ENCODE results near the gene HLCS. TPM values are rescaled to one million over a fixed set of nuclear protein-coding genes. Genes with fewer than 3 reads are reported as not detected.

HLCS gene
- total RNA-seq, 1 donor from 2014 or later, result 20.2 TPM

- peaks cover 1% of the 10 kb centered on the region for H3K36me3 Mint-ChIP-seq
- no peak for TF ChIP-seq CTCF (IDR thresholded peaks at IDR 0.05; ENCODE audit: unreplicated experiment)
- H3K4me3 Mint-ChIP-seq, result no peak overlapping the region
Observed at GRCh38 chr21:36768496-36768895, 198.0 kb downstream of the HLCS start.

DNA sequence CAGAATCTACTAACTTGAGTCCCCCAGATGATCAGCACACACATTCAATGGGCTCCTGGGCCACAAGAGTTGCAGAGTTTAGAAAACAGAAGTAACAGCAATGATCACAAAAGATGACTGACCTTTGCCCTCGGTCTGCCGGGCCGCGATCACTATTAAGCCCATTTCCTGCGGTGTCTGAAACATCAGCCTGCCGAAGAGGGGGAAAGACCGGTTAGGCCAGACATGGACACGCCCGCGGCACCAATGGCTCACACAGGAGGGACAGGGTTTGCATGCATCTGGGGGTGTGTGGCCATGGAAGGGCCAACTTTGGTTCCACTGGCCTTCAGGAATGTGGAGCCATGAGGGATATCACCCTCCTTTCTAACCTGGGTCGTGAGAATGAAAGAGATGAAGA, 199.4 kb downstream of the HLCS start:
- no peak for TF ChIP-seq CTCF (IDR thresholded peaks at IDR 0.05; ENCODE audit: unreplicated experiment)
- no peaks in the 10 kb centered on the region for H3K9me3 Mint-ChIP-seq
- no peak for DNase-seq (ENCODE audit: low spot score in 2 of 2, unreplicated experiment in 2 of 2)
- H3K27me3 Mint-ChIP-seq (ENCODE audit: low read depth), result no peaks in the 10 kb centered on the region
- no peak overlapping the region for H3K4me3 Mint-ChIP-seq
- H3K36me3 Mint-ChIP-seq, result peaks cover 1% of the 10 kb centered on the region
- H3K27ac Mint-ChIP-seq, result no peak overlapping the region
- peaks cover 21% of the 10 kb centered on the region for H3K4me1 Mint-ChIP-seq

More at GRCh38 chr21:36768496-36768895, 198.0 kb downstream of the HLCS start:
- Mint-ChIP-seq H3K4me1 (peaks cover 23% of the 10 kb centered on the region), H3K27ac (peak overlapping the region; percentile 84), H3K9me3 (no peaks in the 10 kb centered on the region), H3K27me3 (ENCODE audit: low read depth) (no peaks in the 10 kb centered on the region)
- DNase-seq (ENCODE audit: low spot score in 2 of 2, unreplicated experiment in 2 of 2), result no peak

- peaks cover 21% of the 10 kb centered on the region for H3K4me1 Mint-ChIP-seq
- no peaks in the 10 kb centered on the region for H3K9me3 Mint-ChIP-seq
- H3K4me3 Mint-ChIP-seq, result no peak overlapping the region
- DNase-seq (ENCODE audit: low spot score in 2 of 2, unreplicated experiment in 2 of 2), result no peak
- no peak for TF ChIP-seq CTCF (IDR thresholded peaks at IDR 0.05; ENCODE audit: unreplicated experiment)
- no peaks in the 10 kb centered on the region for H3K27me3 Mint-ChIP-seq (ENCODE audit: low read depth)
- H3K36me3 Mint-ChIP-seq, result peaks cover 1% of the 10 kb centered on the region
- no peak overlapping the region for H3K27ac Mint-ChIP-seq
Observed at GRCh38 chr21:36766511-36766910, 200.0 kb downstream of the HLCS start.

DNA sequence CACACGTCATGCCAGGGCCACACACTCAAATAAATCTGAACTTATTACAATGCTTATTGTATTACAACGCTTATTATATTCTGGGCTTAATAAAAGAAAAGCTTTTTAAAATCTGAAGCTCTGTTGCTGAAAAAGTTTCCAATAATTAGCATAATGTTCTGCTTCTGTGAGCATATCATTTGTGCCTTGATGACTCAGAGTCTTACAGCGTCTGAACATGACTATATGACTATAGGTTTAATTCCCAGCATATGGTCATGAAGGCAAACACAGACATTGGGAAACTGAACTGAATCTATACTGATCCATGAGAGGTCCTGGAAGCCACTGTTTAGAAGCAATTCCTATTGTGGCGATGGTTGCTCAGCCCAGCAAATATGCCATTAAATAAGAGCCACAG, 201.2 kb downstream of the HLCS start:
- Mint-ChIP-seq H3K4me1 (peaks cover 21% of the 10 kb centered on the region), H3K36me3 (peaks cover 1% of the 10 kb centered on the region), H3K27me3 (ENCODE audit: low read depth) (no peaks in the 10 kb centered on the region), H3K4me3 (no peak overlapping the region), H3K27ac (no peak overlapping the region), H3K9me3 (no peaks in the 10 kb centered on the region)
- no peak for TF ChIP-seq CTCF (IDR thresholded peaks at IDR 0.05; ENCODE audit: unreplicated experiment)
- no peak for DNase-seq (ENCODE audit: low spot score in 2 of 2, unreplicated experiment in 2 of 2)

DNA sequence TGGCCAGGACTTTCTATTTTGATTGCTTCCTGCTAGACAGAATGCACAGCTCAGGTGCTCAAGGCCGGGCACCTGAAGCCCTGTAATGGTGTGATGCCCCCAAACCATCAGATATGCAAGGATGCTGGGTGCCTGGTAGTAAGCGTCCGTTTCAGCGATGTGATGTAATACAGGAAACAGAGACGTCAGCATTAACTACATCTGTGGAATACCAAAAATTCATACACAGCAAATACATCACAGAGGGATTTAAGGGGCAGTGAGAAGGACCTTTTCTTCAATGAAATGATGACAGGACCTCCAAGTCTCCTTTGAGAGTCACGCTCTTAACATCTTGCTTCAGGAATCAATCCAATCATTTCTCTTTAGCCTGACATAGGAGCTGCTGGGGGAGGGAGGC, 203.2 kb downstream of the HLCS start:
- TF ChIP-seq CTCF (IDR thresholded peaks at IDR 0.05; ENCODE audit: unreplicated experiment), result no peak
- Mint-ChIP-seq H3K4me1 (peaks cover 10% of the 10 kb centered on the region), H3K9me3 (no peaks in the 10 kb centered on the region), H3K36me3 (peaks cover 3% of the 10 kb centered on the region), H3K27ac (no peak overlapping the region), H3K27me3 (ENCODE audit: low read depth) (no peaks in the 10 kb centered on the region), H3K4me3 (no peak overlapping the region)
- DNase-seq (ENCODE audit: low spot score in 2 of 2, unreplicated experiment in 2 of 2), result no peak

DNA sequence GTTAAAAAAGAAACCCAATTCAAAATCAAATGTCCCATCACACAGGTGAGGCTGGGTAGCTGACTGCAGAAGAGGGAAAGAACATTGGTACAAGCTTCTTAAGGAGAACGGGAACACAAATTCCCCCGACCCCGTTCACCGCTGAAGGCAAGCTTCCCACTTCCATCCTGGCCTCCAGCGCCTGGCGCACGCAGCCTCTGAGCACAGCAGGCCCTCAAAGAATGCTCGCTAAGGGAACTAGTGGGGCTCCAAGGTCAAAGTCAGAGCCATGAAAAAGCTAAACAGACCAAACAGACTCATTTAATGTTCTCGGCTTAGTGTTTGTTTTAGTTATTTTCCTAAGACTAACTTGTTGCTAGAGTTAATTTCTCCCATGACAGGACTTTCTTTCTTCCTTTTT, 203.8 kb downstream of the HLCS start:
- no peak for DNase-seq (ENCODE audit: low spot score in 2 of 2, unreplicated experiment in 2 of 2)
- peaks cover 3% of the 10 kb centered on the region for H3K36me3 Mint-ChIP-seq
- no peaks in the 10 kb centered on the region for H3K9me3 Mint-ChIP-seq
- no peak overlapping the region for H3K4me3 Mint-ChIP-seq
- no peaks in the 10 kb centered on the region for H3K27me3 Mint-ChIP-seq (ENCODE audit: low read depth)
- TF ChIP-seq CTCF (IDR thresholded peaks at IDR 0.05; ENCODE audit: unreplicated experiment), result no peak
- peaks cover 5% of the 10 kb centered on the region for H3K4me1 Mint-ChIP-seq
- no peak overlapping the region for H3K27ac Mint-ChIP-seq
